H1 (cell line): ENCODE results near the gene RBM43. TPM values are rescaled to one million over a fixed set of nuclear protein-coding genes. Genes with fewer than 3 reads are reported as not detected.
A peak's percentile ranks its signal among the peaks of the same experiment; 100 is the strongest.

Experiments
- CTCF ChIA-PET: fragments of 300-600 bp; sonication (Branson Sonifier 250); formaldehyde crosslinking; loops from one replicate; lab custom pipeline; 2021; ENCODE audit not compliant: partially characterized antibody; lab: Charles Lee
- POLR2A ChIA-PET: fragments of 300-600 bp; sonication (Branson Sonifier 250); formaldehyde crosslinking; loops from one replicate; lab custom pipeline; 2021; ENCODE audit warnings: inconsistent platforms; ENCODE audit not compliant: partially characterized antibody; lab: Charles Lee
- DNase-seq, 2 experiments: peaks; one replicate each; pipeline versions ENCODE4 v3.0.0 to v3.0.0-alpha.2; 2010 to 2022; ENCODE audit warnings: low spot score in 2 of 2, low read depth in 1 of 2, mixed read lengths in 1 of 2
- FAIRE-seq: peaks from 2 replicates; lab custom pipeline; 2011; peaks lifted over from hg19 to GRCh38; lab: Jason Lieb, UNC
- H2AFZ ChIP-seq: 2 replicates; pipeline ENCODE4 v1.8.1; 2012; ENCODE audit warnings: low read length, inconsistent platforms
- H2AK5ac ChIP-seq: 2 replicates; pipeline ENCODE4 v1.6.1; 2013; ENCODE audit warnings: low read depth, low read length
- H2BK120ac ChIP-seq: replicated peaks from 2 replicates; pipeline ENCODE3; 2013; ENCODE audit warnings: low read depth, low read length, inconsistent platforms
- H2BK12ac ChIP-seq: 2 replicates; pipeline ENCODE4 v1.6.1; 2013; ENCODE audit warnings: low read depth, low read length
- H2BK15ac ChIP-seq: 2 replicates; pipeline ENCODE4 v1.6.1; 2013; ENCODE audit warnings: low read length
- H2BK20ac ChIP-seq: 2 replicates; pipeline ENCODE4 v1.6.1; 2013; ENCODE audit warnings: low read length
- H2BK5ac ChIP-seq: 2 replicates; pipeline ENCODE4 v1.6.1; 2013; ENCODE audit warnings: low read depth, low read length
- H3K14ac ChIP-seq: 2 replicates; pipeline ENCODE4 v1.6.1; 2013; ENCODE audit warnings: inconsistent platforms; ENCODE audit not compliant: insufficient read length
- H3K18ac ChIP-seq: 2 replicates; pipeline ENCODE4 v1.6.1; 2013; ENCODE audit warnings: low read length; ENCODE audit errors: extremely low read depth
- H3K23ac ChIP-seq: 2 replicates; pipeline ENCODE4 v1.6.1; 2013; ENCODE audit warnings: inconsistent platforms; ENCODE audit not compliant: insufficient read length
- H3K23me2 ChIP-seq: 2 replicates; pipeline ENCODE4 v1.6.1; 2013; ENCODE audit warnings: low read depth, low read length
- H3K27ac ChIP-seq: 2 replicates; pipeline ENCODE4 v1.6.1; 2011; ENCODE audit warnings: low read depth, low read length, inconsistent platforms
- H3K27me3 ChIP-seq, 4 experiments: replicated peaks in 1 of 4; 1 replicate in 1 of 4; 2 replicates in 3 of 4; pipeline versions ENCODE4 v1.6.1 to v1.8.1; 2011 to 2013; ENCODE audit warnings: low read length in 3 of 4, mild to moderate bottlenecking in 3 of 4, inconsistent platforms in 2 of 4, mixed read lengths in 2 of 4, moderate library complexity in 1 of 4; ENCODE audit not compliant: control insufficient read depth in 3 of 4, insufficient read depth in 3 of 4; ENCODE audit errors: extremely low read depth in 1 of 4
- H3K36me3 ChIP-seq, 4 experiments: 2 replicates each; pipeline versions ENCODE4 v1.6.1 to v1.8.1; 2011 to 2013; ENCODE audit warnings: mild to moderate bottlenecking in 4 of 4, low read length in 3 of 4, moderate library complexity in 2 of 4, control low read depth in 1 of 4, inconsistent platforms in 1 of 4; ENCODE audit not compliant: insufficient read depth in 4 of 4, control insufficient read depth in 2 of 4
- H3K4ac ChIP-seq: replicated peaks from 2 replicates; pipeline ENCODE3; 2013; ENCODE audit warnings: low read length, low read depth, mixed read lengths, inconsistent platforms; ENCODE audit not compliant: insufficient read length
- H3K4me1 ChIP-seq, 4 experiments: replicated peaks in 1 of 4; 1 replicate in 1 of 4; 2 replicates in 3 of 4; pipeline versions ENCODE4 v1.6.1 to v1.8.1; 2011 to 2013; ENCODE audit warnings: low read length in 3 of 4, inconsistent platforms in 2 of 4, mixed read lengths in 1 of 4; ENCODE audit not compliant: insufficient read depth in 4 of 4, control insufficient read depth in 3 of 4
- H3K4me2 ChIP-seq, 2 experiments: 2 replicates each; pipeline versions ENCODE4 v1.6.1 to v1.8.1; 2011 to 2013; ENCODE audit warnings: low read depth in 2 of 2, low read length in 2 of 2, control low read depth in 1 of 2, inconsistent platforms in 1 of 2, mild to moderate bottlenecking in 1 of 2; ENCODE audit not compliant: insufficient read depth in 1 of 2
- H3K4me3 ChIP-seq, 4 experiments: fragments of 200-600, 300-600 bp in 1 of 4; sonication (generic), shearing (Covaris generic), sonication (Bioruptor Twin) in 1 of 4; 2 replicates each; pipeline versions ENCODE4 v1.5.1 to v1.8.1; 2011 to 2016; ENCODE audit warnings: low read length in 4 of 4, low read depth in 3 of 4, control low read depth in 2 of 4, inconsistent platforms in 2 of 4, mild to moderate bottlenecking in 2 of 4, mixed read lengths in 1 of 4, moderate library complexity in 1 of 4; ENCODE audit not compliant: insufficient read depth in 2 of 4; ENCODE audit errors: extremely low read depth in 1 of 4
- H3K56ac ChIP-seq: replicated peaks from 2 replicates; pipeline ENCODE3; 2013; ENCODE audit warnings: low read depth, mild to moderate bottlenecking, mixed read lengths, low read length, inconsistent platforms; ENCODE audit not compliant: insufficient read length
- H3K79me1 ChIP-seq: 2 replicates; pipeline ENCODE4 v1.6.1; 2013; ENCODE audit warnings: low read depth, low read length, control low read depth
- H3K79me2 ChIP-seq, 2 experiments: 2 replicates each; pipeline versions ENCODE4 v1.6.1 to v1.8.1; 2012 to 2013; ENCODE audit warnings: low read length in 2 of 2, mild to moderate bottlenecking in 2 of 2, inconsistent platforms in 1 of 2; ENCODE audit not compliant: insufficient read depth in 2 of 2, control insufficient read depth in 1 of 2
- H3K9ac ChIP-seq, 4 experiments: replicated peaks in 1 of 4; 1 replicate in 1 of 4; 2 replicates in 3 of 4; pipeline versions ENCODE4 v1.6.1 to v1.8.1; 2011 to 2013; ENCODE audit warnings: low read depth in 3 of 4, low read length in 3 of 4, control low read depth in 2 of 4, mild to moderate bottlenecking in 2 of 4, moderate library complexity in 2 of 4, inconsistent platforms in 1 of 4; ENCODE audit errors: extremely low read depth in 1 of 4
- H3K9me3 ChIP-seq, 2 experiments: 2 replicates each; pipeline versions ENCODE4 v1.6.1 to v1.8.1; 2012 to 2013; ENCODE audit warnings: mild to moderate bottlenecking in 2 of 2, moderate library complexity in 2 of 2, control low read depth in 1 of 2, inconsistent platforms in 1 of 2, low read depth in 1 of 2, low read length in 1 of 2, mixed read lengths in 1 of 2; ENCODE audit not compliant: insufficient read depth in 2 of 2
- H4K20me1 ChIP-seq, 2 experiments: replicated peaks in 1 of 2; 2 replicates each; pipeline versions ENCODE3 to v1.8.1; 2011 to 2013; ENCODE audit warnings: inconsistent platforms in 2 of 2, low read length in 2 of 2, mild to moderate bottlenecking in 1 of 2; ENCODE audit not compliant: insufficient read depth in 2 of 2, control insufficient read depth in 1 of 2
- H4K5ac ChIP-seq: 2 replicates; pipeline ENCODE4 v1.6.1; 2013; ENCODE audit warnings: low read length, low read depth, mixed read lengths, inconsistent platforms; ENCODE audit not compliant: insufficient read length
- H4K8ac ChIP-seq: 2 replicates; pipeline ENCODE4 v1.8.0; 2013; ENCODE audit warnings: mild to moderate bottlenecking, moderate library complexity, low read length, inconsistent platforms; ENCODE audit not compliant: insufficient read depth; ENCODE audit errors: extremely low read depth
- H4K91ac ChIP-seq: replicated peaks from 2 replicates; pipeline ENCODE3; 2013; ENCODE audit warnings: low read length, mixed read lengths, inconsistent platforms; ENCODE audit not compliant: insufficient read length
- JUND ChIP-seq: IDR thresholded peaks from 2 replicates; pipeline ENCODE4 v1.6.1; 2011; ENCODE audit warnings: mild to moderate bottlenecking, improper control_type of control experiment, low read length
- TBP ChIP-seq: IDR thresholded peaks from 2 replicates; pipeline ENCODE4 v1.6.1; 2011; ENCODE audit warnings: low read depth, low read length, improper control_type of control experiment
- WGBS, 2 experiments: shearing (Covaris generic) in 1 of 2; methylation state at CpG; one replicate each; pipeline versions ENCODE4 v1.1.6 to v1.1.7; 2013 to 2015; ENCODE audit warnings: low lambda C conversion rate in 2 of 2, mixed read lengths in 2 of 2, inconsistent platforms in 1 of 2, low coverage in 1 of 2, missing lambda C conversion rate in 1 of 2; ENCODE audit not compliant: insufficient replicate concordance in 2 of 2, insufficient coverage in 1 of 2, insufficient read length in 1 of 2; ENCODE audit errors: extremely low coverage in 1 of 2, missing lambda C conversion rate in 1 of 2; 5-methylcytosine and 5-hydroxymethylcytosine counted together
- polyA plus RNA-seq, 7 experiments: library from polyadenylated mRNA; depleted of rRNA in 3 of 7; stranded (reverse) in 5 of 7; unstranded in 2 of 7; fragments of >200 nt in 5 of 7; fragments of 200-250 nt in 2 of 7; gene quantifications; 1 replicate in 5 of 7; 2 replicates in 1 of 7; 4 replicates in 1 of 7; pipeline versions ENCODE4 v1.2.1 to v1.2.3, GENCODE V29; 2011 to 2013; ENCODE audit warnings: missing spikeins in 2 of 7, mixed read lengths in 2 of 7
- total RNA-seq: library from RNA; stranded (reverse); fragmentation: NEBNext Ultra II Directional; extraction: Animal tissue kit (Norgen Biotek cat#: 25700); gene quantifications from 2 replicates; pipeline ENCODE4 v1.2.1, GENCODE V29; 2021

Gene RBM43
- total and polyA plus RNA-seq, 2 of the 8 experiments (the other 6 are each of a cell fraction or from before 2014, with no cell fraction given), result 1.7 to 2.0 TPM

DNA sequence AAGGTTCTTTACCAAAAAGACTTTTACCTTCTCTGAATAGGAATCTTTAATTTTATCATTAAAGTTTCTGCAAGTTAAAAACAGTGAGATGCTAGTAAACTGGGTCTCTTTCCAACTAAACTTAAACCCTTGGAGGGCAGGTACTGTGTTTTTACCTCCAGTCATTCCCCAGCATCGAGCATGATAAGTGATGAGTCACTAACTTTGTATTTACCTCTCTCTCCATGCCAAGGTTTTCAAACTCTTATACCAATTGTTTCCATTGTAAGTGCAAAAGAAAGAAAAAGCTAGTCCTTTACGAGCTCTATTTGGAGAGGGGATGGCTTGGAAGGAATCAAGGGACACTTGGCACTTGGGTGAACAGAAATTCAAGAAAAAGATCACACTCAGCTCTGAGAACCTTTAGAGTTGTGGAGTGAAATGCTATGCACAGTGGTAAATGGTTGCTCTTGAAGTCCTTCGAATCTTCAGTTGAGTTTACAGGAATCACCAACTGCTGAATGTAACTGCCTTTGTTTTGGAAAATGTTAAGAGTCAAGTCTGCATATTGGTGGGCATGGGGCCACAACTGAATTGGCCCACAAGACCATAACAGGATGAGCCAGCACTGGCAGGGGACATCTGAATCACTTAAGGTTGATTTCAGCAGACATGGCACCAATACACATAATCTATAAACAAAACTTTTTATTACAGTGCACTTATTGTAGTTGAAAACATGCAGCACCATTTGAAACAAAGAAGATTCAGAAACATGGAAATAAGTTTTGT, 8.3 kb upstream of the RBM43 start:
- no peak overlapping the region for H4K5ac ChIP-seq
- H3K27ac ChIP-seq, result no peak overlapping the region
- TF ChIP-seq JUND (peak; percentile 48; the same call in 1 of the 2 replicates), TBP (no peak)
- no peaks in the 10 kb centered on the region for H3K27me3 ChIP-seq
- no peak for DNase-seq
- H2AFZ ChIP-seq, result 0 out of 2 replicates have a peak overlapping the region, but pooled peaks have one; percentile 26
- H3K56ac ChIP-seq, result no peak overlapping the region
- no peak overlapping the region for H3K18ac ChIP-seq
- no peaks in the 10 kb centered on the region for H3K79me2 ChIP-seq
- no peak overlapping the region for H2BK20ac ChIP-seq
- H3K79me1 ChIP-seq, result no peaks in the 10 kb centered on the region
- no peaks in the 10 kb centered on the region for H3K23me2 ChIP-seq
- no peak overlapping the region for H3K23ac ChIP-seq
- WGBS, 2 experiments, result 72% methylated on average over 3 of the region's 3 CpGs; no CpG with 5 or more reads in 1 of the 2 experiments
- no peak overlapping the region for H2AK5ac ChIP-seq
- no peak overlapping the region for H3K4me3 ChIP-seq
- no peak overlapping the region for H3K14ac ChIP-seq
- peaks cover 0 to 3% (median 0%) of the 10 kb centered on the region in 4 experiments; a peak in 1 of 7 replicates for H3K4me1 ChIP-seq
- H4K20me1 ChIP-seq, result no peaks in the 10 kb centered on the region
- no peak overlapping the region for H4K8ac ChIP-seq
- FAIRE-seq, result no peak
- H3K4me2 ChIP-seq, result no peak overlapping the region
- no peak overlapping the region for H2BK5ac ChIP-seq
- ChIA-PET POLR2A (interaction anchor here (2.1 kb wide), 1 partner anchor 8 kb away, joined by 8 read pairs; the partner anchor contains the start of gene RBM43), CTCF (interaction anchor here (0.6 kb wide), 1 partner anchor 168 kb away, joined by 3 read pairs; no protein-coding TSS in a partner anchor)
- no peaks in the 10 kb centered on the region for H3K9me3 ChIP-seq
- H4K91ac ChIP-seq, result no peak overlapping the region
- H3K36me3 ChIP-seq, result no peaks in the 10 kb centered on the region
- no peak overlapping the region; a peak in 1 of 7 replicates for H3K9ac ChIP-seq
- H2BK12ac ChIP-seq, result no peak overlapping the region
- no peak overlapping the region for H2BK15ac ChIP-seq
- no peak overlapping the region for H2BK120ac ChIP-seq
- no peak overlapping the region for H3K4ac ChIP-seq
